GM18861 (cell line): ENCODE data around the gene PRRG2.

ENCODE experiments used
- ATAC-seq: cut with Tn5 transposase; IDR thresholded peaks from one replicate; pipeline ENCODE4 v1.9.1; 2021; ENCODE audit not compliant: unreplicated experiment

The PRRG2 gene

DNA sequence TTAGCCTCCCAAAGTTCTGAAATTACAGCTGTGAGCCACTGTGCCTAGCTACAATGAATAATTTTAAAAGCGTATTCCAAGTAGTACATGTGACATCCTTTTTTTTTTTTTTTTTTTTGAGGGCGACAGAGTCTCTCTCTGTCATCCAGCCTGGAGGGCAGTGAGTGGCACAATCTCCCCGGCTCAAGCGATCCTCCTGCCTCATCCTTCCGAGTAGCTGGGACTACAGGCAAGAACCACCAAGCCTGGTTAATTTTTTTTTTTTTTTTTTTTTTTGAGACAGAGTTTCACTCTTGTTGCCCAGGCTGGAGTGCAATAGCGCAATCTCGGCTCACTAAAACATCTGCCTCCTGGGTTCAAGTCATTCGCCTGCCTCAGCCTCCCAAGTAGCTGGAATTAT lies 6.1 kb downstream of the PRRG2 start:
- ATAC-seq = no peak

DNA sequence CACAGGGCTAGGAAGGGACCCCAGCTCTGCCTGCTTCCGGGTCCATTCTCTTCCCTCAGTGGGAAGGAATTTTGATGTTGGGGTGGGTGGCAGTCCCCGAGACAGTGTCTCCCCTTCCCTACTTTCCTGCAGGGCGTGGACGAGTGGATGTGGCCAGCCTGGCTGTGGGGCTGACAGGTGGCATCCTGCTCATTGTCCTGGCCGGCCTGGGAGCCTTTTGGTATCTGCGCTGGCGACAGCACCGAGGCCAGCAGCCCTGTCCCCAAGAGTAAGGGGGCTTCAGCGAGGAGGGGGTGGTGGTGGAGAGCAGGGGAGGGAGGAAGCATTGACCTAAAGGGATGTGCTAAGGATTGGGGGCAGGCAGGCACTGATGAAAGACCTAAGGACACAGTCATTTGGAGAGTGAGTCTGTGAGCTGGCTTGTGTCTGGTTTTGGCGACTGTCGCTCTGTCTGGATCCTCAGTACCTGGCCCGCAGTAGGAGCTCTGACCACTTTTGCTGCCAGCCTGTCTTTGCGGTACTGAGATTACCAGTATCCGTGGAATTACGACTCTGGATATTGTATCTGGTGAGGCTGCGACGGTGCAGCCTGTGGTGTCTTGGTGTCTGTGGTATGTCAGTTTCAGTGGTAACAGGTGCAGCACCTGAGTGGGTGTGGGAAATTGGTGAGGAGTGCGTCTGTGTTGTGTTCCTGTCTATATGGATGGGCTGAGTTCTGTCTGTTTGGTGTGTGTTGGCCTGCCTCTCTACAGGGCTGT lies 7.4 kb downstream of the PRRG2 start:
- ATAC-seq = no peak

DNA sequence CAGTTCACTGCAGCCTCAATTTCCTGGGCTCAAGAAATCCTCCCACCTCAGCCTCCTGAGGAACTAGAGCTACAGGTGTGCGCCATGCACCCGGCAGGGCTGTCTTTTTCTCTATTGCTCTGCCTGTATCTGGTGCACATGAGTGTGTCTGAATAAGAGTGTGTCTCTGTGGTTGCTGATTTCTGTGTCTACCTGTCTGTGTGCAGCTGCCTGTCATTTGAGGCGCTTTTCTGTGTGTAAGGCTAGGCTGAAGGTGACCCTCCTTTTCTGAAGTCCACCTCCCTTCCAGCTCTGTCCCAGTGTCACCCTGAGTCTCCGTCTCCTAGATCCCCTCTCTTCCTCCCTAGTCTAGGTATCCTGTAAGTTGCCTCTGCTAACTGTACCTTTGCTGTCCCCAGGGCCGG lies 8.4 kb downstream of the PRRG2 start:
- ATAC-seq = no peak

DNA sequence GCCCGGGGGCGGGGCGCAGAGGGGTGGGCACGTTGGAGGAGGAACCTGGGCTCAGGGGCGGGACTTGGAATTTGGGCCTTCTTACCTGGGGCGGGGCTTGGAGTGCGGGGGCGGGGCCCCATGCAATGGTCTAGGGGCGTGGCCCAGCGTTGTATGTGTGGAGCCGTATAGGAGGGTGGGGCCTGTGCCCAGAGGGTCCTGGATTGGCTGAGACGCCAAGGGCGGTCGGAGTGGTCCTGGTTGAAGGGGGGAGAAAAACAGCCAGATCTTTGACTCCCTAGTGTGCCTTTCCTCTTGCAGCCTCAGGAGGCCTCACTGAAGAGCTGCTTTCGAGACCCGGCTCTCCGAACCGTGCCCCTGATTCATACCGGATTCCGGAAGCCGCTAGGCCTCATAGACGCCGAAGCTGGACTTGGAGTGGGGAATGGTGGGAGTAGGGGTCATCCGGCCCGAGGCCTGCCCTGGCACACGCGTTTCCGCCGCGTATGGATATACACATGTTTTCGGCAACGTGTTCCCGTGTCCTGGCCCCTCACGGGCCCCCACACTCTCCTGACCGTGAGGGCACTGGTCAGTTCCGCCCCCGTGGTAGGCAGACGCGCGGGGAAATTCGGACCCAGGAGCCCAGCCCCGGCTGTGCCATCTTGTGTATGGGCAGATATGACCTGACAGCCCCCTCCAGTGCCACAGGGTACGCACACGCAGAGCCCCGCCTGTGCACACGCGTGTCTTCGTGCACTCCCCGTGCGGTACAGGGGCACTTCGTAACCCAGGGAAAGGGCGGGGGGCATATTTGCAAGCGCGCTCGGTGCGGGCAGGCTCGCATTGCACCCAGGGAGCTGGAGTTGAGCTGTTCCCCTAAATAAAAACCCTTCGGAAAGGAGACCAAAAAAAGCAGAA lies 9.2 kb downstream of the PRRG2 start:
- peak; percentile 68 for ATAC-seq

DNA sequence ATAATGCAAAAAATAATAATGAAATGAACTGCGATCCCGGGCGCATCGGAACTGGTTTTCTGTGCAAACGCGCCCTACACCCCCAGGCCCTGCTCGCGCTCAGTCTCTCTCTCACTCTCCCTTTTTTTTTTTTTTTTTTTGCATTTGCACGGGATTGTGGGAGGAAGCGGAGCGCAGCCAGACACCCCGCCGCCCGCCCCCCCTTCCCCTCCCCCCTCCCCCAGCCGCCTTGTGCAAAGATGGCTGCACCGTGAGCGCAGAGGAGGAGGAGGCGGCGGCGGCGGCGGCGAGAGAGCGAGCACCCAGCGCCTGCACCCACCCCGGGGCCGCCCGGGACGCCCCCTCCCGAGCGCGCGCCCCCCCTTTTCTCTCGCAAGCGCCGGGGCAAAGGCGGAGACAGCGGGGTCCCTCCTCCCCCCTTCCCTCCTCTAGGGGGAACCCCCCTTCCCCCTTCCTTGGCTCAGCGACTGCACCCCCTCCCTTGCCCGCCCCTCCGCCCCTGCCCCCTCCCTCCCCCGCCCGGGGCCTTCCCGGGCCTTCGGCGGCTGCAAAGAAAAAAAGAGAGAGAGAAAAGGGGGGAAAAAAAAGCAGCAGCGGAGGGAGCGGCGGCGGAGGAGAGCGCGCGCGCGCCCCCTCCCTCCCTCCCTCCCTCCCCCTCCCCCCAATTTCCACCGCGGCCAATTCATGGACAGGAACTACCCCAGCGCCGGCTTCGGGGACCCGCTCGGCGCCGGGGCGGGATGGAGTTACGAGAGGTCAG lies 10.0 kb downstream of the PRRG2 start, which contains the start of gene PRR12:
PRR12 (plus strand) TSS at position 212 of the 760 bp plus-strand sequence; CDS start at position 685, 473 bp downstream.
- ATAC-seq = no peak

DNA sequence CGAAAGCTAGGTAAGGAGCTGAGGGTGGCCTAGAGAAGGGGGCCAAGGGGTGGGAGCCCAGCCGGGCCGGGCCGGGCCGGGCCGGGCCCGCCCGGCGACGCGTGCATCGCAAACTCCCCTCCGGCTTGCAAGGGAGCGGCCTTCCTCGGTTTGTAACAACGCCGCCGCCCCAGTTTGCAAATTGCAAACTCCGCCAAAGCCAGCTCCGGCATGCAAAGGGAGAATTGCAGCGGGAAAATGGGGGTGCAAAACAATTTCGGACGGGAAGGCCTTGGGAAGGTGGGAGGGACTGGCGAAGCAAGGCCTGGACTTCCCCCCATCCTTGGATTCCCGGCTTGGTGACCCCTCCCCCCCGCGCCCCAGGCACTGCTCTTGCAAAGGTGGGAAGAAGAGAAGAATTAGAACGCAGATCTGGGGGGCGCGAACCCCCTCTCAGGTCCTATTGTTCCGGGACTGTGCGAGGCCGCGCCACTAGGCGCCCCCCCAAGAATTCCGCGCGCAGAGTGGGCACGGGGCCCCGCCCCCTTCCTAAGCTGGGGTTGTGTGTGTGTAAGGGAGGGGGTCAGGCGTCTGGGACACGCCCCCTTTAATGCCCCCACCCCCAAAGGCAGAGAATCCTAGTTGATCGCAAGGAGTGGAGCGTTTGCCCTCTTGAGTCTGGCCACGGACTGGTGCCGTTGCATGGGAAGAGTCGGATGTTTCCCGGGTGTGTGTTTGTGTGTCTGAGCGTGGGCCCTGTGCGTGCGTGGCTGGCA lies 10.8 kb downstream of the PRRG2 start:
- no peak for ATAC-seq

DNA sequence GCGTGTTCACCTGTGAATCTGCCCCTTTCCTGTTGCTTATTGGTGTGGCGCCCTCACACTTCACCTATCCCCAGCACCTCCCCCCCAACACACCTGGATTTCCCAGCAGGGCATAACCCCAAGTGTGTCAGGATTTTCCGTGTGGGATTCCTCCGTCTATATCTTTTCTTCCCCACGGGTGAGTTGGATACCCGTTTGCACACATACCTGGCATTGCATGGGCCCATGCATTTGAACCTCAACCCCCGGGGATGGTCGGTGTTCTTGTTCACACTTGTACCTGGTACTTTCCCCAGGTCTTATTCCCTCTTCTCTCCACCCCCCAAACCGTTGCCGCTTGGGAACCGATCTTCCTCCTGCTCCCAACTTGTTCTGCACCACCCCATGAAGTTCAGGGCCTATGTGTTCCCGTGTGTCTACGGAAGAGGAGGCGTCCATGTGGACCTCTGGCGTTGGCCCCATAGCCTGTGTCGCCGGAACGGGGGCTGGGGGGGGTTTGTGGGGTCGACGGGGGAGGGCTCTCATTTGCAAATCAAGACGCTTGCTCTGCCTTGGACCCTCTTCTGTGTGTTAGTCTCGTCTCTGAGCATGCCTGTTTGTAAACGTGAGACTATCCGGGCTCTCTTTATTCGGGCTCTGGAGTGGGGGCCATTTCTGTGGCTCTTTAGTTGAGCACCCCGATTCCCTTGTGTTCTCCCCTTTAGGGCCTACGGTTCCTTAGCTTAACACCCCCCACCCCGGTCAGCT lies 11.5 kb downstream of the PRRG2 start:
- no peak for ATAC-seq

DNA sequence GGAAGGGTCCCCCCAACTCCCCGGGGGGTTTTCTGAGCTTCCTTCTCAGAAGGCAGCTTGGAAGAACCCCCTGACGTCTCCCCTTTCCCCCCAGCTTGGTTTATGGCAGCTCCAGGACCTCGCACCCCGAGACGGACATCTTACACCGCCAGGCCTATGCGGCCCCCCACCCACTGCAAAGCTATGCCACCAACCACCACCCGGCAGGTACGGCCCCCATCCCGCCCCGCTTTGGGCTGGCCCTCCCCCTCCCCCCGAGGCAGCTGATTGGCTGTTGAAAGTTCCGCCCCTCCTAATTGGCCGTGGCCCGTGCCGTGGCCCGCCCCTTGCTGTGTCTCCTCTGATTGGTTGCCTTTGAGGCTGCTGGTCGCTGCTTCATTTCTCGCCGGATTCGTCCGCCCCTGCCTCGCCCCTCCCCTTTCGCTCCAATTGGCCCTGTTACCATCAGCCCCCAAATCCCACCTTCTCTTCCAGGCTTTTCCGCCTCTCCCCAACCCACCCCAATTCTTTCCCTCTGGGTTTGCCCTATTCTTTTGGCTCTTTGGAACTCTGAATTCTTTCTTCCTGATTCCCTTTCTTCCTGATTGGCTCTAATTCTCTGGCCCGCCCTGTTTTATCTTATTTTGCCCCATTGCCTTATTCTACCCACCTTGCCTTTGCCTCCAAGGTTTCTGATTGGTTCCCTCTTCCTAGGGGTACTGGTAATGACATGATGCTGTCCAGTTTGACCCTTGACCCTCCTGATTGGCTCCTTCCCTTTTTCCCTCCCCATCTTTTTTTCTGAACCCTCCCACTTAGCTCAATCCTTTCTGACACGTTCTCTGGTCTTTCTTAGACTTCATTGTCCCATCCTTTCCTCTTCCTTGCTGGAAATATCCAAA lies 12.4 kb downstream of the PRRG2 start:
- ATAC-seq = peak; percentile 29

DNA sequence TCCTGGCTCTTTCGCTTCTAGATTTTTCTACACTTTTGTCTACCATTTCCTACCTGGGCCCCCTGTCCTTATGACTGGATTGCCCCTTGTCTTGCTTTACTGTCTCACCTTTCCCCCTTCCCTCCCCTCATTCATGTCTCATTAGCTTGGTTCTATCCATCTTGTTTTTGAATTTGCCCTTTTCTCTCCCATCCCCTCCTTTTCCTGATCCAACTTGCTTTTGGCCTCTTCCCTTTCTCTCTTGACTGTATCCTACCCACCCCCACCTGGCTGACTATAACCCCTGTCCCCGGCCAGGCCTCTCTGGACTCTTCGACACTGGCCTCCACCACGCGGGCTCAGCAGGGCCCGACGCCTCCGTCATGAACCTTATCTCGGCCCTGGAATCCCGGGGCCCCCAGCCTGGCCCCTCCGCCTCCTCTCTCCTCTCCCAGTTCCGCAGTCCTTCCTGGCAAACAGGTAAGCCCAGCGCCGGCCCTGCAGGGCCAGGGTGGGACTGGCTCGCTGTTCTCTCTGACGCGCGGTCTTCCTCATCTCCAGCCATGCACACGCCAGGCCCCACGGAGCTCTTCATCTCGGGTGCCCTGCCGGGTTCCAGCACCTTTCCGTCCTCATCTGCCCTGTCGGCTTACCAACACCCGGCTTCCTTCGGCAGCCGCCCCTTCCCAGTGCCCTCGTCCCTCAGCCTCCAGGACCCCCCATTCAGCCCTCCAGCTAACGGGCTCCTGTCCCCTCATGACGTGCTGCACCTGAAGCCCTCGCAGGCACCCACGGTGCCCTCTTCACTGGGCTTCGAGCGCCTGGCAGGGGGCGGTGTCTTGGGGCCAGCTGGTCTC lies 13.3 kb downstream of the PRRG2 start:
- ATAC-seq = no peak

DNA sequence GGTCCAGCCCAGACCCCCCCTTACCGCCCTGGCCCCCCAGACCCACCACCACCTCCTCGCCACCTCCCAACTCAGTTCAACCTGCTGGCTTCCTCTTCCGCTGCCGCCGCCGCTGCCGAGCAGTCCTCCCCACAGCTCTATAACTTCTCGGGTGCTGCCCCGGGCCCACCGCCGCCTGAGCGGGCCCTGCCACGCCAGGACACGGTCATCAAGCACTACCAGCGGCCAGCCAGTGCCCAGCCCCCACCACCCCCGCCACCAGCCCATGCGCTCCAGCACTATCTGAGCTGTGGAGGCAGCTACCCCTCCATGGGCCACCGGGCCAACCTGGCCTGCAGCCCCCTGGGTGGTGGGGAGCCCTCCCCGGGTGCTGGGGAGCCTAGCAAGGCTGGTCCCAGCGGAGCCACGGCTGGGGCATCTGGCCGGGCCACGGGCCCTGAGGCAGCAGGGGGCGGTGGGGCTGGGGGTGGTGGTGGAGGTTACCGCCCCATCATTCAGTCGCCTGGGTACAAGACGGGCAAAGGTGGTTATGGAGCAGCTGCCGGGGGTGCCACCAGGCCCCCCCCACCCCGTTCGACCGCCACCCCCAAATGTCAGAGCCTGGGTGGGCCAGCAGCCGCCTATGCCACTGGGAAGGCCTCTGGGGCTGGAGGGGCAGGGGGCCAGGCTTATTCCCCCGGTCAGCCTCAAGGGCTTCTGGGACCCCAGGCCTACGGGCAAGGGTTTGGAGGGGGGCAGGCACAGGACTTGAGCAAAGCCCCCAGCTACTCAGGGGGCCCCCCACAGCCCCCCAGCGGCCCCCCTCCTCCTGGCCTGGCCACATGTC lies 14.1 kb downstream of the PRRG2 start:
- ATAC-seq = no peak

DNA sequence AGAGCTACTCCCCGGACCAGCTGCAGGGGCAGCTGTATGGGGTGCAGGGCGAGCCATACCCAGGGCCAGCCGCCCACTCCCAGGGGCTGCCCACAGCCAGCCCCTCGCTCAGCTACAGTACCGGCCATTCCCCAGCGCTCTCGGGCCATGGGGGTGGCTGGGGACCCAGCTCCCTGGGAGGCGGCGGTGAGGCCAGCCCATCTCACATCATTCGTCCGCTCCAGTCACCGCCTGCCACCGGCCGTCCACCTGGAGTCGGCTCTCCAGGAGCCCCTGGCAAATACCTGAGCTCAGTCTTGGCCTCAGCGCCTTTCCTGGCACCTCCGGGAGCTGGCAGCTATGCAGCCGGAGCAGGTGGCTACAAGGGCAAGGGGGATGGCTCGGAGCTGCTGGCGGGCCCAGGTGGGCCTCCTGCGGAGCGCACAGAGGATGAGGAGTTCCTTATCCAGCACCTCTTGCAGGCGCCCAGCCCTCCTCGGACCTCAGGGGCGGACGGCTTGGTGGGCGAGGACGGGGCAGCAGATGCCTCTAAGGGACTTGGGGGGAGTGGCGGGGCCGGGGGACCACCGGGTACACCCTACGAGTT lies 14.8 kb downstream of the PRRG2 start:
- ATAC-seq = no peak

DNA sequence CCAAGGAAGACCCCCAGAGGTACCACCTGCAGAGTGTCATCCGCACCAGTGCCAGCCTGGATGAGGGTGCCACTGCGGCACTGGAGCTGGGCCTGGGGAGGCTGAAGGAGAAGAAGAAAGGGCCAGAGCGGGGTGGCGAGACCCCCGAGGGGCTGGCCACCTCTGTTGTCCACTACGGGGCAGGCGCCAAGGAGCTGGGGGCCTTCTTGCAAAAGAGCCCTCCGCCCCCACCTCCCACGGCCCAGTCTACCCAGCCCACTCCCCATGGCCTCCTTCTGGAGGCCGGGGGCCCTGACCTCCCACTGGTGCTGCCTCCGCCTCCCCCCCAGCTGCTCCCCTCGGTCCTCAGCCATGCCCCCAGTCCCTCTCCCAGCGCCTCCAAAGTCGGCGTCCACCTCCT lies 15.3 kb downstream of the PRRG2 start:
- ATAC-seq = no peak

DNA sequence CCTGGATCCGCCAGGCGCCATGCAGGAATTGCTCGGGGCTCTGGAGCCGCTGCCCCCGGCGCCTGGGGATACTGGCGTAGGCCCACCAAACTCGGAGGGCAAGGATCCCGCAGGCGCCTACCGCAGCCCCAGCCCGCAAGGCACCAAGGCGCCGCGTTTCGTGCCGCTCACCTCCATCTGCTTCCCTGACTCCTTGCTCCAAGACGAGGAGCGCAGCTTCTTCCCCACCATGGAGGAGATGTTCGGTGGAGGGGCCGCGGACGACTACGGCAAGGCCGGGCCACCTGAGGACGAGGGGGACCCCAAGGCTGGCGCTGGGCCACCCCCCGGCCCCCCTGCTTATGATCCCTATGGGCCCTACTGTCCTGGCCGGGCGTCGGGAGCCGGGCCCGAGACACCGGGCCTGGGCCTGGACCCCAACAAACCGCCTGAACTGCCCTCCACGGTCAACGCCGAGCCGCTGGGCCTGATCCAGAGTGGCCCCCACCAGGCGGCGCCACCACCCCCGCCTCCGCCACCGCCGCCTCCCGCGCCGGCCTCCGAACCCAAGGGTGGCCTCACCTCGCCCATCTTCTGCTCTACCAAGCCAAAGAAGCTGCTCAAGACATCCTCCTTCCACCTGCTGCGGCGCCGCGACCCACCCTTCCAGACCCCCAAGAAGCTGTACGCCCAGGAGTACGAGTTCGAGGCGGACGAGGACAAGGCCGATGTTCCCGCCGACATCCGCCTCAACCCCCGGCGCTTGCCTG lies 16.0 kb downstream of the PRRG2 start:
- no peak for ATAC-seq

DNA sequence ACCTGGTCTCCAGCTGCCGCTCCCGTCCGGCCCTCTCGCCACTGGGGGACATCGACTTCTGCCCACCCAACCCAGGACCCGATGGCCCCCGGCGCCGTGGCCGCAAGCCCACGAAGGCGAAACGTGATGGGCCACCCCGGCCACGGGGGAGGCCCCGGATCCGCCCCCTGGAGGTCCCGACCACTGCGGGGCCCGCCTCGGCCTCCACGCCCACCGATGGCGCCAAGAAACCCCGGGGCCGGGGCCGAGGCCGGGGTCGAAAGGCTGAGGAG lies 16.5 kb downstream of the PRRG2 start:
- no peak for ATAC-seq

DNA sequence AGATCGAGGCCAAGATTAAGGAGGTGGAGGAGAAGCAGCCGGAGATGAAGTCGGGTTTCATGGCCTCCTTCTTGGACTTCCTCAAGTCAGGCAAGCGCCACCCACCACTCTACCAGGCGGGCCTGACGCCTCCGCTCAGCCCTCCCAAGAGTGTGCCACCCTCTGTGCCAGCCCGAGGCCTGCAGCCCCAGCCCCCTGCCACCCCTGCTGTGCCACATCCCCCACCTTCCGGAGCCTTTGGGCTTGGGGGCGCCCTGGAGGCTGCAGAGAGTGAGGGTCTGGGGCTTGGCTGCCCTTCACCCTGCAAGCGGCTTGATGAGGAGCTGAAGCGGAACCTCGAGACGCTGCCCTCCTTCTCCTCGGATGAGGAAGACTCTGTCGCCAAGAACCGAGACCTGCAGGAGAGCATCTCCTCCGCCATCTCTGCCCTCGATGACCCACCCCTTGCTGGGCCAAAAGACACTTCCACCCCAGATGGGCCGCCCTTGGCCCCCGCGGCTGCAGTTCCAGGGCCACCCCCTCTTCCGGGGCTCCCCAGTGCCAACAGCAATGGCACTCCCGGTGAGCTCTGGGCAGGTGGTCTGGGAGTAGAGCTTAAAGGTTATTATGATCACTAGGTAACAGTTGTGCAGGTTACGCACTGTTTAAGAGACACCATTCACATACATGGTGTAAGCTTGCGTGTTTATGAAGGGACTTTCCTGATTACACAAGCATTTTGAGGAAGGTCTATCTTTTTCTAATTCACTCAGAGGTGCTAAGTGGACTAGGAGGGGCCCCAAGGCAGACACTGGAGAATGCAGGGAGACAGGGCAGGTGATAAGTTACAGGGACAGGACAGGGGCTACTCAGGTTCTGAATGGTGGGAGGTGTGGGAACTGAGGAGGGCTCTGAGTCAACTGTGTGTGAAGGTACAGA lies 18.5 kb downstream of the PRRG2 start:
- ATAC-seq = no peak
